Measurements from ENCODE around the gene MUC5B.

- TF ChIP-seq ZBTB33 (IDR thresholded peaks at IDR 0.05): no peak
- no peak for TF ChIP-seq CTCF (IDR thresholded peaks at IDR 0.05; ENCODE audit: low read depth, low read length, missing input control)
These were observed 10.0 kb downstream of the MUC5B start for GRCh38 chr11:1232883-1233321.

Measured in liver (tissue), 2 donors.